GM13976 (cell line): Measurements from ENCODE around the gene DYNC1I1.

Source experiments
- DNase-seq: peaks from one replicate; pipeline ENCODE4 v3.0.0; 2012; ENCODE audit warnings: low spot score
- CTCF ChIP-seq: IDR thresholded peaks from 2 replicates; pipeline ENCODE4 v1.5.1; 2012; ENCODE audit warnings: borderline replicate concordance, mild to moderate bottlenecking; ENCODE audit not compliant: insufficient read depth; ENCODE audit errors: extremely low read depth, missing control alignments, control extremely low read depth
- in situ Hi-C: fragments of 300-500 bp; cut with MboI; formaldehyde crosslinking; loops from one replicate; pipeline ENCODE4 v1.12.0; 2022; ENCODE audit warnings: low sequenced_read_pairs, mixed read lengths, inconsistent platforms; ENCODE audit not compliant: unreplicated experiment

Gene DYNC1I1

GRCh38 chr7:96116173-96116572 lies 343.8 kb downstream of the DYNC1I1 start:
- in situ Hi-C loops = no loop called here
- no peak for DNase-seq
- no peak for TF ChIP-seq CTCF

- TF ChIP-seq CTCF = no peak
- in situ Hi-C loops = no loop called here
- no peak for DNase-seq
Observed at GRCh38 chr7:96118449-96119001, 346.2 kb downstream of the DYNC1I1 start.

GRCh38 chr7:96120445-96121225 lies 348.3 kb downstream of the DYNC1I1 start:
- TF ChIP-seq CTCF = no peak
- DNase-seq = no peak
- in situ Hi-C loops = no loop called here

- DNase-seq = no peak
- TF ChIP-seq CTCF = no peak
- in situ Hi-C loops = no loop called here
Observed at GRCh38 chr7:96121752-96122151, 349.4 kb downstream of the DYNC1I1 start.

- no peak for TF ChIP-seq CTCF
- in situ Hi-C loops = no loop called here
- DNase-seq = no peak
Observed at GRCh38 chr7:96122746-96123145, 350.4 kb downstream of the DYNC1I1 start.

GRCh38 chr7:96126382-96126781 lies 354.0 kb downstream of the DYNC1I1 start:
- TF ChIP-seq CTCF = no peak
- in situ Hi-C loops = no loop called here
- no peak for DNase-seq

- TF ChIP-seq CTCF = no peak
- in situ Hi-C loops = no loop called here
- no peak for DNase-seq
Observed at GRCh38 chr7:96127746-96128145, 355.4 kb downstream of the DYNC1I1 start.
